LoVo (cell line): ENCODE measurements around the gene ATP6V1B1.
A peak's percentile ranks its signal among the peaks of the same experiment; 100 is the strongest.

ENCODE experiments used
- DNase-seq: peaks from one replicate; pipeline ENCODE4 v3.0.0-alpha.2; 2016; ENCODE audit warnings: low spot score

Gene ATP6V1B1

DNA sequence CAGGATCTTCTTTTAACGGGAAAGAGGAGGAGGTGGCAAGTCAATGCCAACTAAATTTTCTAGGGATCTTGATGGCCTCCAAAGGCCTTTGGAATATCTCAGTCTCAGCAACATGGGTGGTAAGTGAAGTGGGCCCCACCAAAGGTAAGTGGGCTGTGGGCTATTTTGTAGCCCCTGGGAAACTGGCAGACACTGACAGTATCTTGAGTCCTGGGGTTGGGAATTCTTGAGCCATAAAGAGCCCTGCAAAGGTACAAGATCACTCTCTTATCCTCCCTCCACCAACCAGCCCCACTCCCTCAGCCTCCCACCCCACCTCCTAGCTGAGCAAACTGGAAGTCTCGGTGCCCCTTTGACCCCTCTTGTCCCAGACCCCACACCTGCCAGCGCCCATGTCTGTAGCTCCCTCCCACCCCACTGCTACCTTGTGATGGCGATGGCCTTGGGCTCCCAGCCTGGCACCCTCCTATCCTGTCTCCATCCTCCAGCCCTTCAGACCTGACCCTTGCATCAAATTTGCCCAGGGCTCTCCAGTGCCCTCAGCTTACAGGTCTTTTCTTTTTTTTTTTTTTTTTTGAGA is 8.5 kb downstream of the ATP6V1B1 start:
- no peak for DNase-seq

DNA sequence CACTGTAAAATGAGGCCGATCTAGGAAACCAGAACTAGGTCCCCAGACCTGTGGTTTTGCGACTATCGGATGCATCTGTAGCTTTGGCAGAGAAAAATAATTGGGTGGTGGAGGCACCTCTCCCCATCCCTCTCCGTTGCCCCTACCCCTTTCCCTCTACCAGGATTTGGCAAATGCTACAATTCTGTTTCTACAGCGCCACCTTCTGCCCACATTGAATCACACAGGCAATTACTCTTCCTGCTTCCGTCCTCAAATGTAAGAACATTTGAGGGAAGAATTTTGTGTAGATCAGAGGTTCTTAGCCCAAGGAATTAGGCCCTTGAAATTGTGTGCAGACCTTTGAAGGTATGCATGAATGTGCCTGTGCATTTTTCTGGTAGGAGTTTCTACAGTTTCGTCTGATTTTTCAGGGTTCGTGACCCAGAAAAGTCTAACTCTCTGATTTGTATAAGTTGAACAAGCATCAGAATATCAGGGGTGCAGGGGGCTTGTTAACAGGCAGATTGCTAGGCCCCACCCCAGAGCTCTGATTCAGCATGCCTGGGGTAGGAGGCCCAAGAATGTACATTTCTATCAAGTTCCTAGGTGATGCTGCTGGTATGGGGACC is 11.2 kb downstream of the ATP6V1B1 start:
- DNase-seq: peak; percentile 42

DNA sequence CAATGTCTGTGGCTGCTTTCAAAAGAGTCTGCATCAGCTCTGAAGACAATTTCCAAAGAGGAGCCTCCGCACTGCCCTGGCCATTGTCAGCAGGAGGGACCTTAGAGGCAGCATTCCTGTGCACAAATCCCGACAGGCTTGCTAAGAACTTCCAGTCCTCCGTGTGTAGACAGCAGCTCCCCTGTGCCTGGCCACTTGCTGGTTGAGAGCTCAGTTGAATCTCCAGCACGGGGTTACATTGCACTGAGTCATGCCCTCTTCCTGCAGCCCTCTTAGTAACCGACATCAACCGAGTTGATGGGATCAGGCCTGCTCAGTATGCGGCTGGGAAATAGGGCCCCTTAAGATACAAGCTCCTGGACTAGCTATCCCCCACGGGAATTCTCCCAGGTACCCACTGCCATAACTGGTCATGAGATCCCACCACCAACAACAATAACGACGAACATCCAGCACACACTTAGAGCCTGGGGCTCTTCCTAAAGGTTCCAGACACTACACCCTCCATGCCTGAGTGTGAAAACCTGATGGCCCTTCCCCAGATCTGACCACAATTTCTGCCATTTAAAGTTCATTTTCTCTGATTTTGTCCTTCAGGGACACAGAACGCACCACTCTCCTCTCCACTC is 12.0 kb downstream of the ATP6V1B1 start:
- peak; percentile 14 for DNase-seq

DNA sequence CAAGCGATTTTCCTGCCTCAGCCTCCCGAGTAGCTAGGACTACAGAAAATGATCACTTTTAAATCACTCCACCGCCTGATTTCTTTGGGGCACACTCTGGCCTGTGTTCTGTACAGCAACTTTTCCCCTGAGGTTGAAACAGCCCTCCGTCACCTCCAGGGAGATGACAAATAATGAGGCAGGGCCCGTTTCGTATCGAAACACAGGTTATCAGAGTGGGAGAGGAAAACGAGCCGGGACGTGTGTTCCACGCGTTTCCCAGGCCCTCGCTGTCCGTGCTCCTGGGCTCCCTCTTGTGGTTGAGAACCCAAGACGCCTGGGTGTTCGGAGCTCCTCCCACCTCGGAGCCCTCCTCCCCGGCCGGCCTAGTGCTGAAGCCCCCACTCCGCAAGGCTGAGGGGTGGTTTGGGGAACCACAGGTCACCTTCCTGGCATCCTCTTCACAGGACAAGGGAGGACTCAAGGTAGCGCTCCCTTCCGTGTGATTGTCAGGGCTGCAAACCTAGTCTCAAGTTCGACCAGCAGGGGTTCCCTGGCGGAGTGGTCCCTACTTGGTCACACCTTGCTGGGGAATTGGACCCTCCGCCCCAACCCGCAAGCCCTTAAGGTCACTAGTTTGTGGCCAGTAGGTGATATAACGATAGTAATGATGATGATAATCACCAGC is 12.8 kb downstream of the ATP6V1B1 start:
- DNase-seq: peak; percentile 87

DNA sequence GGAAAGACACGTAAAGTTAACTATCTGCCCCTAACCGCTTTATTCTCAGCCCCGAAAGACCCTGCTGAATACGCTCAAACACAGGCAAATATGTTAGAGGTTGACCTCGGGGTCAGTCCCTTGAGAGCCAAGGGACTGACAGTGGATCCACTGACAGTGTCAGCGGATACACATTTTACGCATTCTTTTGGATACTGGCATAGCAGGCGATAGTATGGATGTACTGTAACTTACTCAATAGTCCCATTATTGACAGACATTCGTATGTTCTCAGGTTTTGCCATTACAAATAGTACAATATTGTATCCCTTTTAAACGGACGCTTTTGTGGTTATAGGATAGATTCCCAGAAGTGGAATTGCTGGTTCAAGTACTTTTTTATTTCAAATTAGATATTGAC is 13.4 kb downstream of the ATP6V1B1 start:
- no peak for DNase-seq

DNA sequence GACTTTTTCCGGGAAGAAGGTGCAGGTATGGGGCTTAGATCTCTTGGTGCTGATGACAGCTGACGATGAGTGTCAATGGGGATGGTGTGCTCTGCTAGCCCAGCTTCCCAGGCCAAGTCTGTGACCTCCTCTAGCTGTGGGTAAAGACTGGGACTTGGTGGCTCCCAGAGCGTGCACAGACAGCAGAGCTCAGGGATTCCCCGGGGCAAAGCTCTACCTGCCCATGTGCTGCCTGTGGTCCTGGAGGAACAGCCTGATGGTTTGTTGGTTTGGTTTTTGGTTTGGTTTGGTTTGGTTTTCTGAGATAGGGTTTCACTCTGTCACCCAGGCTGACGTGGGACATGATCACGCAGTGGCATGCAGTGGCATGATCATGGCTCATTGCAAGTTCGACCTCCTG is 19.2 kb downstream of the ATP6V1B1 start:
- DNase-seq: no peak

DNA sequence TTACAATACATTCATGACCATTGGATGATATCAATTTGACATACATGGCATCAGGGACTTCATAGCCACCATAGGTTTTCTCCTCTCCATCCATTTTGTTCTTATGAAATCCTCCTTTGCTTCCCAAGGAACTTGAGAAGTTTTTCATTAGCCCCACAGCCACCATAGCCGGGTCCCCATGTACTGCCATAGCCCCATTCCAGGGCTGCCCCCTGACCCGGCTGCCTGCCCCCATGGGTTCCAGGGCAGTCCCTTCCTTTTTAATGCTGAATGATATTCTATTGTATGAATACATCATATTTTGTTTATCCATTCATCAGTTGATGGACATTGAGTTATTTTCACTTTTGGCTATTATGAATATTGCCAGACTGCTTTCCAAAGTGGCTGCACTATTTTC is 20.4 kb downstream of the ATP6V1B1 start:
- DNase-seq: no peak

DNA sequence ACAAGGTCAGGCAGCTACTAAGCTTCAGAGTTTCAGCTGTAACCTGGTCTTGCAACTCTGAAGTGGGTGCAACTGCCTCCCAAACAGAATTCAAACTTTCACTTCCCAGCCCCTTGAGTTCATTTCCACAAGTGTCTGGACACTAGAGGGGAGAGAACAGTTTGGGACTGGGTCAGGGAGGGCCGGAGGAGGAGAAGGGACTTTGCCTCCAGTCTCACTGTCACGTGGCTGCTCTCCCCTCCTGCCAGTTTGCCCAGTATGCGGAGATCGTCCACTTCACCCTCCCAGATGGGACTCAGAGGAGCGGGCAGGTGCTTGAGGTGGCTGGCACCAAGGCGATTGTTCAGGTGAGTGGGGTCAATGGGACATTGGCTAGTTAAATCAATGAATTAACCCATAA is 22.1 kb downstream of the ATP6V1B1 start:
- no peak for DNase-seq

DNA sequence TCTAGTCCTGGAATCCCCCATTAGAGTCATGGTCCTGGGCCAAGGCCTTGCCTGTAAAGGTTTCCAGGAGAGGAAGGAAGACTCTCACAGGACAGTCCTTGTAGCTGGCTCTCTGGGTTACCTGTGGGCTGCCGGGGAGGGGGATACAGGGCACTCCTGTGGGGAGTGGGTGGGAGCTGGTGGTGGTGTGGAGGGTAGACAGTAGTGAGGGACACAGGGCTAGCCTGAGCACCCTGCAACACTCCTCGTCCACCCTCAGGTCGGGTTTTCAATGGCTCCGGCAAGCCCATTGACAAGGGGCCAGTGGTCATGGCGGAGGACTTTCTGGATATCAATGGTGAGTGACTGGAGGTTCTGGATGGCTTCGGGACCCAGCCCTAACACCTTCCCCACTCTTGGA is 23.1 kb downstream of the ATP6V1B1 start:
- no peak for DNase-seq

DNA sequence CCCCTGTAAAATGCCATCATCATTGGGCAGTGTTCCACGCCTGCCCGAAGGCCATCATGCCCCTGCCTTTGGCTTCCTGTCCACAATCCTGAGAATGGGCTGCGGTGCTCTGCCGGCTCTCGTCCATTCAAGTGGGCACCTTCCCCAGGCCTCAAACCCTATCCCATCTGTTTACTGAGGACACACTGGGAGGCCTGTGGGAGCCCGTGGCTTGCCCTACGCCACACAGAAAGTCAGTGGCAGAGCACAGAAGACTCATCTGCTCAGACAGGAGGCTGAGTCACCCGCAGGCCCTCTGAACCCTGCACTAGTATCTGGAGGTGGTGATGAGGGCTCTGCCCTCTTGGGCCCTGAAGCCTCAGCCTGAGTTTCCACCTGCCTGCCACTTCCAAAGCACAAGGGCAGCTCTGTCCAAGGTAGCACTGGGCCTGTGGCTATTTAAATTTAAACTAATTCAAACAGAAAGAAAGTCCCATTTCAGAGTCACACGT is 23.6 kb downstream of the ATP6V1B1 start:
- DNase-seq: no peak

DNA sequence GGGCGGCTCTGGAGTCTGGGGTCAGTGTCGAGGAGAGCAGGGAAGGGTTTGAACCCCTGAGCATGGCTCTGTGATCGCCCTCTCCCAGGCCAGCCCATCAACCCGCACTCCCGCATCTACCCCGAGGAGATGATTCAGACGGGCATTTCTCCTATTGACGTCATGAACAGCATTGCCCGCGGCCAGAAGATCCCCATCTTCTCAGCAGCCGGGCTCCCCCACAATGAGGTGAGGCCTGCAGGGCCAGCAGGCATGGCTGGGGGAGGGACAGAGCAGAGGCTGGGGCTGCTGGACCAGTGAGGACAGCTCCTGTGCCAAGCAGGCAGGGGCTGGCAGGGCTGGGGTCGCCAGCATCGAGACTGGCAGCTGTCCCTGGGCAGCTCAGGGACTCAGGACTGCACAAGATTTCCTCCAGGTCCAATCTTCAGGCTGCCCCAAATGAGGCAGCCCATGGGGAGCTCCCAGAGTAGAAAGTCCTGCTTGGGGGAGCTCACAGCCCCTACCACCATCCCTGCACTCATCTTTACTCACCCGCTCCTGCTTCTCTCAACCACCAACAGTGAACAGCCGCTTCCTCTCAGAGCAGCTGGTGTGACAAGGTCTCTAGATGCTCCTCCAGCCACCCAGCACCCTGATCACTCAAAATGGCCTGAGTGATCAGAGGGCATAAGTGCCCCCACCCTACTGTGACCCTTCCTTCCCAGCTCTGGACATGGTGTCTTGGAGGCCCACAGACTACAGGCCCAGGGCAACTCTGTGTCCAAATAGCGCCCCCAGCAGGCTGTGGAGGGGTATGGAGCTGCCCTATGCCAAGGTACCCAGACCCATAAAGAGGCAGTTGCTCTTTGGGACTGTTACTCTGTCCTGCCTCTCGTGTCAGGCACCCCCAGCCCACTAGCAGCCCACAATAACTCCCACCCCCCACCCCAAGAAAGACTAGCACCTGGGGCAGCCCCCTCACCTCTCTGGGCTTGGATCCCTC is 24.4 kb downstream of the ATP6V1B1 start:
- DNase-seq: no peak

DNA sequence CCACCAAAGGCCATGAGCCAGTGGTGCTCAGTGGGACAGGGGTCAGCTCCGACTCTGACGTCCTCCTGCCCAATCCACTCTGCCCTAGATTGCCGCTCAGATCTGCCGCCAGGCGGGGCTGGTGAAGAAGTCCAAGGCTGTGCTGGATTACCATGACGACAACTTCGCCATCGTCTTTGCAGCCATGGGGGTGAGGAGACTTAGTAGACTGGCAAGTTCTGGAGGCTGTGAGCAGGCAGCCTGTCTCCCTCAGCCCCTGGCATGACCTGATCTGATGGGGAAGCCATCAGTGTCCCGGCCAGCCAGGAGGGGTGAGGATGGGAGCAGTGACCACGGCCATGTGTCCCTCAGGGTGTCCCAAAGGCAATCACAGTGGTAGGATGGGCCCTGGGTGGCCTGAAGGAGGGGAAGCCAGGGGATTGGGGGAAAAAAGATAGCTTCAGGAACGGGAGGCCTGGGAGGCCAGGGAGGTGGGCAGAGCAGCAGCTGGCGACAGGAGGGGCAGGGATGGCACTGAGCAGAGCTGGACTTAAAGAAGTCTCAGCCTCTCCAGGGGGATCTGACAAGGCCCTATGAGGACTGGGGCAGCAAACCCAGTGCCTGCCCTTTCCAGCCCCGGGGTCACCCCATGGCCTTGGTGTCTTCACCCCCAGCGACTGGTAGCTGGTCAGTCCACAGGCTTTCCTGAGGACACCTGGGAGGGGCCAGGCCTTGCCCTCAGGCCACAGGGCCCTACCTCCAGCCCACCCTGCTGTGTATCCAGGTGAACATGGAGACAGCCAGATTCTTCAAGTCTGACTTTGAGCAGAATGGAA is 25.3 kb downstream of the ATP6V1B1 start:
- no peak for DNase-seq

DNA sequence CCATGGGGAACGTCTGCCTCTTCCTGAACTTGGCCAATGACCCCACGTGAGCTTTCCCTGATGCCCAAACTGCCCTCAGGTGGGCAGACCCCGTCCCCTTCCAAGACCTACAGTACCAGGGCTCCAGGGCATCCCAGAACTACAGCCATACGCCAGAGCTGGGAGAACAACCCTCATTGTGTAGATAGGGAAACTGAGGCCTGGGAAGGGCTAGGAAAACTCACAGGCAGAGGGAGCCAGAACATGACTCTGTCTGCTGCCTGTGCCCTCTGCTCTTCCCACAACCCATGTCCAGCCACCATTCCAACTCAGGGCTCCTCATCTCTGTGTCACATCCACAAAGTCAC is 25.9 kb downstream of the ATP6V1B1 start:
- no peak for DNase-seq

DNA sequence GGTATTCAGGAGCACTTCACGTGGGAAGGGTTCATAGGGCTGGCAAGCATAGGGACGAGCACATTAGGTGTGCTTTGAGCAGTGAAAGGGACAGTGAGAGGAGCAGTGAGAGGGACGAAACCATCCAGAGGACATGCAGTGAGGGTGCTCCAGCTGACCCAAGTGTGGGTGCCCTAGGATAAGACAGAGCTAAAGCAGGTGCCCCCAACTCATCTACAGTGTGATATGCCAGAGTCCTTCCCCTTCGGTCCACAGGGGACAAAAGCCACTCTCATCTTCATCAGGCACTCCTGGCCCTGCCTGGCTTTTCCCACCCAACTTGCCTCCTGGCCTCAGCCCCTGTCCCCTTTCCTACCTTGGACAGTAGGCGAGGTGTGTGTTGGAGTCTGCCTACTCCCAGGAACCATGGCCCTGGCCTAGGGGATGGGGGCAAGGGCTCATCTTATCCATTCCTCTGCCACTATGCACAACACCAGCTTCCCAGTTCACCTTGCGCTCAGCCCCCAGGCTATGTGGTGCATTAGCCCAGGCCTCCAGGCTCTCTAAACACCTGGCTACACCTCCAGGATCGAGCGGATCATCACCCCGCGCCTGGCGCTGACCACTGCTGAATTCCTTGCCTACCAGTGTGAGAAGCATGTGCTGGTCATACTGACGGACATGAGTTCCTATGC is 26.6 kb downstream of the ATP6V1B1 start:
- DNase-seq: no peak

DNA sequence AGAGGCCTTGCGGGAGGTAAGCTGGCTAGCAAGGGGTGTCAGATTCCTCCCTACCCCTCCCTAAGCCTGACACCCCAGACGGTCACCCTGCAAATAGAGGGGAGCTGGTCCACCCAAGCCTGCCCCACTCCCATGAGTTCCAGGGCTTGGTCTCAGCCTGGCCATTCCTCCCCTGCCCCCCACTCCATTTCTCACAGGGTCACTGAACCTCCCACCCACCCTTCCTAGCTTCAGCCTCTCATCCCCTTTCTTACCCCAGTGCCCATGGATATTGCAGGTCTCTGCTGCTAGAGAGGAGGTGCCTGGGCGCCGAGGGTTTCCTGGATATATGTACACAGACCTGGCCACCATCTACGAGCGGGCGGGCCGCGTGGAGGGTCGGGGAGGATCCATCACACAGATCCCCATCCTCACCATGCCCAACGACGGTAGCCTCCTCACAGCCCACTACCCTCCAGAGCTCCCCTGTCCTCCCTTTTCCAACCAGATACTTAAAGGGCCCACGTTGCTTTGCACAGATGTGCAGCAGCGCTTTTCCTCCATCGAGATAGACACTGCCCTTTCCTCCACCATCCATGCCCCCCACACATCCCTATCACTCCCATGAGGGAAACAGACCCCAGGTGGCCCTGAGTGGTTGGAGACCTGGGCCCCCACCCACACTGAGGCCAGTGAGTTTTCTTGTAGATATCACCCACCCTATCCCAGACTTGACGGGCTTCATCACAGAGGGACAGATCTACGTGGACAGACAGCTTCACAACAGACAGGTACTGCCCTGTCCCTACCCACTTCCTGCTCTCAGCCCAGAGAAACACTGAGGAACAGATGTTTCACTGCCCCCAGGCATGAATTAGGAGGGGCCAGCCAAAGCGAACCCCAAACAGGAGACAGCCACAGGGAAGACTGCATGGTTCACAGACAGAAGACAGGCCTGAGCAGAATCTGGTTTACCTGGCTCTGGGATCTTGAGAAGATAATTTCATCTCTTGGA is 27.5 kb downstream of the ATP6V1B1 start:
- no peak for DNase-seq

DNA sequence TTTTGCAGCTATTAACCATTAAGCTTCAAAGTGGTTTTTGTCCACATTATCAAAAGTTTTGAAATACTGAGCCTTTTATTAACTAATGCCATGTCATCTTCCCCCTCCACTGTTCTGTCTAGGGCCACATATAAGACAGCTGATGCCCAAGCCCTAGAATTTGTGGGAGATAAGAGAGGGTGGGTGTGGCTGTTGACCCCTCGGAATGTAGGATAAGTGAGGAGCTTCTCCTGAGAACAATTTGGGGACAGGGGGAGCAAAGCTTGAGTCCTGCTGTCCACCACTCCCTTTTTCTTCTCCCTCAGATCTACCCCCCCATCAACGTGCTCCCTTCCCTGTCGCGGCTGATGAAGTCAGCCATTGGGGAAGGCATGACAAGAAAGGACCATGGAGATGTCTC is 28.4 kb downstream of the ATP6V1B1 start:
- no peak for DNase-seq

DNA sequence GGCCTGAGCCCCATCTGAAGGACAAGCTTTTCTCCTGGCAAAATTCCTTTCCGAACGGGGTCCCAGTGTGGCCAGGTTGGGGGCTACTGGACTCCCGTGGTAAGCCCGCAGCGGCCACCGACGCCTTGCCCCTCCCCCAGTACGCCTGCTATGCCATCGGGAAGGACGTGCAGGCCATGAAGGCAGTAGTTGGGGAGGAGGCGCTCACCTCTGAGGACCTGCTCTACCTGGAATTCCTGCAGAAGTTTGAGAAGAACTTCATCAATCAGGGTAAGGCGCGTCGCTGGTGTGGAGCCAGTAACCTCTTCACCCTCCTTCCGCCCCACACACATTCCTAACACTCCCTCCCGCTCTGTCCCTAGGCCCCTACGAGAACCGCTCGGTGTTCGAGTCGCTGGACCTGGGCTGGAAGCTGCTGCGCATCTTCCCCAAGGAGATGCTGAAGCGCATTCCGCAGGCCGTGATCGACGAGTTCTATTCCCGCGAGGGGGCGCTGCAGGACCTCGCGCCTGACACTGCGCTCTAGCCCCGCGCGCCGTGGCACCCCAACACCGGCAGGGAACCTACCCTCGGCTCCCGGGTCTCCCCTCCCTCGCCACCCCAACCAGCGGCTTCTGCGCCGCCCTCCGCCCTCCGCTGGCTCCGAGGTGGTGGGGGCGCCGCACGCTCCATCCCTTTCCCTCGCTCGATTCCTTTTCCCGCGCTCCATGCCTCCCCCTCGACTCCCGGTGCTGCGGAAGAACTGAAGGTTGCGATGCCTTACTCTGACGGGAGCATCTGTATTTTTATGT is 29.1 kb downstream of the ATP6V1B1 start:
- DNase-seq: no peak

DNA sequence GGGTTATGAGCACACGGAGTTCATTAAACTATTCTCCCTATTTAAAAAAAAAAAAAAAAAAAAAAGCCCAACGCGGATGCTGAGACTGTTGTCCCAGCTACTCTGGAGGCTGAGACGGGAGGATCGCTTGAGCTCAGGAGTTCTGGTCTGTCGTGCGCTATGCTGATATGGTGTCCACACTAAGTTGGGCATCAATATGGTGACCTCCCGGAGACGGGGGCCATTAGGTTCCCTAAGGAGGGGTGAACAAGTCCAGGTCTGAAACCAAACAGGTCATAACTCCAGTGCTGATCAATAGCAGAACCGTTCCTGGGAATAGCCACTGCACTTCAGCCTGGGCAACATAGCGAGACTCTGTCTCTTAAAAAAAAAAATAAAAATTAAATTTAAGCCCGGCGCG is 29.8 kb downstream of the ATP6V1B1 start:
- DNase-seq: no peak

DNA sequence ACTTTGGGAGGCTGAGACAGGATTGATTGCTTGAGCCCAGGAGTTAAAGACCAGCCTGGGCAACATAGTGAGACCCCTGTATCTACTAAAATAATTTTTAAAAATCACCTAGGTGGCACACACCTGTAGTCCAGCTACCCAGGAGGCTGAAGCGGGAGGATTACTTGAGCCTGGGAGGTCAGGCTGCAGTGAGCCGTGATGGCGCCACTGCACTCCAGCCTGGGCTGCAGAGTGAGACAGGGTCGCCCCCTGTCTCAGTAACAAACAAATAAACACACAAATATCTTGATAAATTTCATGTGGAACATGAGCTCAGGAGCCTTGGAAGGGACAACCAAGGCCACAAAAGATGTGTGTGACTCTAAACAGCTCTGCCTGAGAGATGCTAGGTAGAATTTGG is 31.0 kb downstream of the ATP6V1B1 start:
- DNase-seq: no peak
